Measurements from ENCODE around the gene SPATA32. TPM values are rescaled to one million over a fixed set of nuclear protein-coding genes. Genes with fewer than 3 reads are reported as not detected.
"Not testable (repeated sequence)": the region's sequence is repeated elsewhere in the genome, so short reads cannot be mapped to it uniquely, and the experiment has no call there.

SPATA32 gene
- under 1 TPM in 2 of 12 donors, not detected in 10; 0.18 to 0.23 TPM for polyA plus RNA-seq (ENCODE audit: insufficient read length in 12 of 12)
- long read RNA-seq, donor 1: 0 reads
- long read RNA-seq, donor 2: 0 reads
- long read RNA-seq, donor 3: 0 reads
- long read RNA-seq, donor 4: 0 reads
- long read RNA-seq, donor 5: 0 reads
- long read RNA-seq, donor 6: 0 reads
- long read RNA-seq, donor 7: 0 reads
- long read RNA-seq, donor 8: 0 reads
- long read RNA-seq, donor 9: 0 reads
- long read RNA-seq, donor 10: 0 reads
- long read RNA-seq, donor 11: 0 reads

- peak; percentile 35 for DNase-seq
These were observed at the start of gene SPATA32 for GRCh38 chr17:45261577-45262515. SPATA32 (minus strand) TSS chr17:45262094; CDS start chr17:45262016, 78 bp downstream.

- no peak for DNase-seq
These were observed 49.5 kb upstream of the SPATA32 start for GRCh38 chr17:45311401-45311759.

GRCh38 chr17:45310380-45311324, 48.8 kb upstream of the SPATA32 start:
- no peak for DNase-seq

GRCh38 chr17:45309400-45309799, 47.5 kb upstream of the SPATA32 start:
- DNase-seq: no peak

DNA sequence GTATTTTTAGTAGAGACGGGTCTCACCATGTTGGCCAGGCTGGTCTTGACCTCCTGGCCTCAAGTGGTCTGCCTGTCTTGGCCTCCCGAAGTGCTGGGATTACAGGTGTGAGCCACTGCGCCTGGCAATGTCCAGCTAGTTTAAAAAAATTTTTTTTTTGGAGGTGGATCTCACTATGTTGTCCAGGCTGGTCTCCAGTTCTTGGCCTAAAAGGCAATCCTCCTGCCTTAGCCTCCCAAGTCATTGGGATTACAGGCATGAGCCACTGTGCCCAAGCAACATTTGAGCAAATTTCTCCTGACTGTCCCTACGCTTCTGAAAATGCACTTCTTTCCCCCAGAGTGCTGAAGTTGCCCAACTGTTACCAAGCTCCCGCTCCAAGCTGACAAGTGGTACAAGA, 46.9 kb upstream of the SPATA32 start:
- no peak for DNase-seq

GRCh38 chr17:45308016-45308365, 46.1 kb upstream of the SPATA32 start:
- DNase-seq: no peak

DNA sequence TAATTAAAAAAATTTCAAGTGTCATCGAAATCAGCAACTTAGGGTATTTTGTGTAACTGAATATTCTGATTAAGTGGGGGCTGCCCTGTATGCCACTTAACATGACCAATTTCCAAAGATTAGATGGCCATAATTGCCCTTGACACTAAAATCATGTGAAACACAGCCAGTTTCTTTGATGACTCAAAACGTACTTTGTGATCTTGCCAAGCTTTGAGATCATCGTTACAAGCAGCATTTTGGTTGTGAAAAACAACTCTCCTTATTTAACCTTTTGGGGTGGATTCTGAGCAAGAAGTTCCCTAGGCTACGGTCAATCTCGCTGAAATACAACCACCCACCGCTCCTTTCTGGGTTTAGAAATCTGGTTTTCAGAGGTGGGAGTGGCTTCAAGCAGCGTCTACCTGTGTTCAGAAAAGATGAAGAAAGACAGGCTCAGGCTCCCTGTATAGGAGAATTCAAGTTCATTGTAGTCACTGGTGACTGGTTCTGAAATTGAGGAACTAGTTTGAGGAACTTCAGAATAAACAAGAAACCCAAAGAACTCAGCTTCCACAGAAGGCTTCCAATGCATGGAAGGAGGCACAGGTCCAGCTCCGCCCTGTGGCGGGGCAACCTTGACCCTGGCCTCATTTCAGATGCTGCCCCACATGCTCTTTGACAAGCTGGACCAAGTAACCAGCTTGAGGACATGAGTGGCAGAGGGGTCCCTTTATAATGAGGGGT, 45.6 kb upstream of the SPATA32 start:
- peak; percentile 33 for DNase-seq

DNA sequence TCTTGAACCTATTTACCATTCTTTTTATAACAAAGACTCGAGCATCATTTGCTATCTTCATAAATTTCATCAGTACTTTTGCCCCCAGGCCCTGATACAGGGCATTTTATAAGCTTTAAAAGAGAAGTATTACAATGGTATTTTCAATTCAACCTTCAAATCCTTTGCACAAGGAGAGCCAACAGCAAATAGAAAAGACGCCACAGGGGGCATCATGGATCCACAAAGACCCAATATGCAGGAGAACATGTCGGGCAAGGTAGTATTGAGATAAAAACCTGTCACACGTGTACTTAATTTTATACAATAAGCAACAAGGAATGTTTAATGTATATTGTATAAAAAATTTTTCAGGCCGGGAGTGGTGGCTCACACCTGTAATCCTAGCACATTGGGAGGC, 44.7 kb upstream of the SPATA32 start:
- no peak for DNase-seq

GRCh38 chr17:45306094-45306493, 44.2 kb upstream of the SPATA32 start:
- DNase-seq: no peak

- DNase-seq: no peak
These were observed 43.7 kb upstream of the SPATA32 start for GRCh38 chr17:45305530-45306087.

DNA sequence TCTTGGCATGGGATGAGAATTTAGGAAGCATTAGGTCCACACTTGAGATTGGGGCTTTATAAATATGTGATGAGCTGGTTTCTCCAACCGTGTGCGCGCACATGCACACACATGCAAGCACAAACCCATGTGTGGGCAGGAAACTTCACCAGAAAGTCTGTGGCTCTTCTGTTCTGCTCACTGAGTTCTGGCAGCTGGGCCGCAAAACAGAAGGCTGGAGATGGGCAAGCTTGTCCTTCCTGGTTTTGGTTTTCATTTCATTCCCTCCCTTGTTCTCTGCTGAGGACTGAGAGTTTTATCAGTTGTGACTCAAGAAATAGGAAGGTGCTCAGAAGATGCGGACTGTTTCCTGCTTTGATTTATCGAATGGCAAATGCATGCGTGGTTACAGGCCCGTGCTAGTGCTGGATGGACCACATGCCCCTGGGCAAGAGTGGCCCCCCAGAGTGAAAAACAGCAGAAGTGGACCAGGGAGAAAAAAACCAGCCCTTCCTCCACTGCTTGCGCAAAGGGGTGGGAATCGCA, 40.8 kb upstream of the SPATA32 start:
- no peak for DNase-seq

GRCh38 chr17:45302220-45302619, 40.3 kb upstream of the SPATA32 start:
- not testable (repeated sequence) for DNase-seq

- no peak for DNase-seq
These were observed 39.8 kb upstream of the SPATA32 start for GRCh38 chr17:45301674-45302073.

GRCh38 chr17:45300060-45300751, 38.3 kb upstream of the SPATA32 start:
- no peak for DNase-seq

DNA sequence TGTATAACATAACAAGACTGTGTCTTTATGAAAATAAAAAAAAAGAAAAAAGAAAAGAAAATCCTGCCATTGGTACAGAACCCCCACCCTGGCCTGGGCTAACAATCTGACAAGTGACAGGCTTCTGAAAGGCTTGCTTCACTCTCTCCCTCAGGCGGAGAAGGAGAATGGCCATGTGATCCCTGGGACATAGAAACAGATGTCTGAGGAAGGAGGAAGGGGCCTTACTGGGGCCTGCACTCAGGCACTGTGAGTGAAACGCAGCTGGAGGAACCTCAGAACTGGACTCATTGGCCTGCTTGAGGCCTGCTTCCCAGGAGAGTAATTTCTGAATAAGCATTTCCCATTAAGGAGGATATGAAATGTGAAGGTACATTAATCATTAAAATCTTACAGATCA, 37.5 kb upstream of the SPATA32 start:
- DNase-seq: peak; percentile 70

GRCh38 chr17:45298546-45299285, 36.8 kb upstream of the SPATA32 start:
- no peak for DNase-seq

GRCh38 chr17:45296833-45297124, 34.9 kb upstream of the SPATA32 start:
- no peak for DNase-seq

GRCh38 chr17:45296003-45296832, 34.3 kb upstream of the SPATA32 start:
- DNase-seq: no peak

GRCh38 chr17:45294506-45294905, 32.6 kb upstream of the SPATA32 start:
- DNase-seq: no peak

All from muscle of arm (tissue), 14 donors.